ENCODE measurements around the gene TMEFF2. TPM values are rescaled to one million over a fixed set of nuclear protein-coding genes. Genes with fewer than 3 reads are reported as not detected.
"Not testable (repeated sequence)": the region's sequence is repeated elsewhere in the genome, so short reads cannot be mapped to it uniquely, and the experiment has no call there.

TMEFF2 gene
- total and polyA plus RNA-seq, 7 experiments from 2014 or later, result not detected

- no peaks in the 10 kb centered on the region for H3K36me3 Mint-ChIP-seq
Measured at GRCh38 chr2:191923652-191923997, 271.1 kb downstream of the TMEFF2 start.

GRCh38 chr2:191922736-191923651, 271.7 kb downstream of the TMEFF2 start:
- Histone ChIP-seq H3K27ac (ENCODE audit: low read depth, low read length) (no peak overlapping the region), H3K4me1 (ENCODE audit: control insufficient read depth in 2 of 2, insufficient read depth in 2 of 2, low read length in 2 of 2) (no peaks in the 10 kb centered on the region), H3K4me3 (ENCODE audit: low read length) (no peak overlapping the region), H3K27me3 (ENCODE audit: control insufficient read depth in 2 of 2, insufficient read depth in 2 of 2, low read length in 2 of 2) (no peaks in the 10 kb centered on the region), H3K9me3 (ENCODE audit: control insufficient read depth in 2 of 3, low read length in 3 of 3) (no peaks in the 10 kb centered on the region), H3K36me3 (ENCODE audit: control insufficient read depth in 2 of 3, insufficient read depth in 3 of 3, low read length in 3 of 3) (no peaks in the 10 kb centered on the region)
- Mint-ChIP-seq H3K4me1 (no peaks in the 10 kb centered on the region), H3K9me3 (peaks cover 0 to 4% (median 0%) of the 10 kb centered on the region in 11 donors), H3K36me3 (no peaks in the 10 kb centered on the region), H3K27me3 (peaks cover 0 to 13% (median 7%) of the 10 kb centered on the region in 5 donors), H3K4me3 (no peak overlapping the region), H3K27ac (no peak overlapping the region)
- intact Hi-C loops (cut with micrococcal nuclease), result no loop called here
- ChIA-PET CTCF (no interaction called here), POLR2A (no interaction called here)
- ATAC-seq, result no peak
- DNase-seq, result no peak

More at GRCh38 chr2:191923652-191923997, 271.1 kb downstream of the TMEFF2 start:
- Histone ChIP-seq H3K36me3 (ENCODE audit: control insufficient read depth in 2 of 3, insufficient read depth in 3 of 3, low read length in 3 of 3) (no peaks in the 10 kb centered on the region), H3K27ac (ENCODE audit: low read depth, low read length) (no peak overlapping the region), H3K27me3 (ENCODE audit: control insufficient read depth in 2 of 2, insufficient read depth in 2 of 2, low read length in 2 of 2) (no peaks in the 10 kb centered on the region), H3K4me1 (ENCODE audit: control insufficient read depth in 2 of 2, insufficient read depth in 2 of 2, low read length in 2 of 2) (no peaks in the 10 kb centered on the region), H3K4me3 (ENCODE audit: low read length) (no peak overlapping the region), H3K9me3 (ENCODE audit: control insufficient read depth in 2 of 3, low read length in 3 of 3) (no peaks in the 10 kb centered on the region)
- intact Hi-C loops (cut with micrococcal nuclease), result no loop called here
- H3K27ac Mint-ChIP-seq, result no peak overlapping the region
- no peaks in the 10 kb centered on the region for H3K4me1 Mint-ChIP-seq
- H3K27me3 Mint-ChIP-seq, result peaks cover 0 to 10% (median 7%) of the 10 kb centered on the region in 5 donors
- H3K9me3 Mint-ChIP-seq, result peaks cover 0 to 4% (median 0%) of the 10 kb centered on the region in 11 donors
- no peak overlapping the region for H3K4me3 Mint-ChIP-seq
- DNase-seq (no peak), ATAC-seq (no peak)
- ChIA-PET POLR2A (no interaction called here), CTCF (no interaction called here)

GRCh38 chr2:191921650-191922049, 273.1 kb downstream of the TMEFF2 start:
- H3K4me3 Mint-ChIP-seq; H3K27me3 ChIP-seq (ENCODE audit: control insufficient read depth in 2 of 2, insufficient read depth in 2 of 2, low read length in 2 of 2); intact Hi-C loops (cut with micrococcal nuclease); H3K4me3 ChIP-seq (ENCODE audit: low read length); H3K27ac Mint-ChIP-seq; H3K4me1 ChIP-seq (ENCODE audit: control insufficient read depth in 2 of 2, insufficient read depth in 2 of 2, low read length in 2 of 2); H3K9me3 Mint-ChIP-seq; DNase-seq; H3K36me3 Mint-ChIP-seq; ATAC-seq; H3K4me1 Mint-ChIP-seq; H3K27ac ChIP-seq (ENCODE audit: low read depth, low read length); H3K36me3 ChIP-seq (ENCODE audit: control insufficient read depth in 2 of 3, insufficient read depth in 3 of 3, low read length in 3 of 3); CTCF ChIA-PET; POLR2A ChIA-PET; H3K9me3 ChIP-seq (ENCODE audit: control insufficient read depth in 2 of 3, low read length in 3 of 3): not testable (repeated sequence)
- peaks cover 0 to 20% (median 14%) of the 10 kb centered on the region in 5 donors for H3K27me3 Mint-ChIP-seq

GRCh38 chr2:191920502-191920901, 274.2 kb downstream of the TMEFF2 start:
- DNase-seq (no peak), ATAC-seq (no peak)
- no peaks in the 10 kb centered on the region for H3K4me1 Mint-ChIP-seq
- no peaks in the 10 kb centered on the region for H3K27me3 ChIP-seq (ENCODE audit: control insufficient read depth in 2 of 2, insufficient read depth in 2 of 2, low read length in 2 of 2)
- intact Hi-C loops (cut with micrococcal nuclease), result no loop called here
- no peaks in the 10 kb centered on the region for H3K36me3 ChIP-seq (ENCODE audit: control insufficient read depth in 2 of 3, insufficient read depth in 3 of 3, low read length in 3 of 3)
- no peaks in the 10 kb centered on the region for H3K36me3 Mint-ChIP-seq
- no peak overlapping the region for H3K4me3 Mint-ChIP-seq
- CTCF ChIA-PET, result no interaction called here
- H3K27ac ChIP-seq (ENCODE audit: low read depth, low read length), result no peak overlapping the region
- H3K4me3 ChIP-seq (ENCODE audit: low read length), result no peak overlapping the region
- peaks cover 0 to 4% (median 0%) of the 10 kb centered on the region in 11 donors for H3K9me3 Mint-ChIP-seq
- no peaks in the 10 kb centered on the region for H3K9me3 ChIP-seq (ENCODE audit: control insufficient read depth in 2 of 3, low read length in 3 of 3)
- POLR2A ChIA-PET, result no interaction called here
- peaks cover 3 to 26% (median 20%) of the 10 kb centered on the region in 5 donors for H3K27me3 Mint-ChIP-seq
- no peaks in the 10 kb centered on the region for H3K4me1 ChIP-seq (ENCODE audit: control insufficient read depth in 2 of 2, insufficient read depth in 2 of 2, low read length in 2 of 2)
- no peak overlapping the region for H3K27ac Mint-ChIP-seq

- H3K4me1 Mint-ChIP-seq, result no peaks in the 10 kb centered on the region
- intact Hi-C loops (cut with micrococcal nuclease), result no loop called here
- H3K4me3 Mint-ChIP-seq, result no peak overlapping the region
- H3K27ac Mint-ChIP-seq, result no peak overlapping the region
- peaks cover 2 to 31% (median 20%) of the 10 kb centered on the region in 5 donors for H3K27me3 Mint-ChIP-seq
- H3K36me3 ChIP-seq (ENCODE audit: control insufficient read depth in 2 of 3, insufficient read depth in 3 of 3, low read length in 3 of 3), result no peaks in the 10 kb centered on the region
- ChIA-PET POLR2A (interaction anchor here (0.6 kb wide), 1 partner anchor 28 kb away, joined by 3 read pairs; no protein-coding TSS in a partner anchor), CTCF (no interaction called here)
- H3K9me3 Mint-ChIP-seq, result peaks cover 0 to 4% (median 0%) of the 10 kb centered on the region in 11 donors
- H3K27me3 ChIP-seq (ENCODE audit: control insufficient read depth in 2 of 2, insufficient read depth in 2 of 2, low read length in 2 of 2), result no peaks in the 10 kb centered on the region
- no peak overlapping the region for H3K4me3 ChIP-seq (ENCODE audit: low read length)
- H3K36me3 Mint-ChIP-seq, result no peaks in the 10 kb centered on the region
- no peaks in the 10 kb centered on the region for H3K9me3 ChIP-seq (ENCODE audit: control insufficient read depth in 2 of 3, low read length in 3 of 3)
- ATAC-seq, result no peak
- H3K4me1 ChIP-seq (ENCODE audit: control insufficient read depth in 2 of 2, insufficient read depth in 2 of 2, low read length in 2 of 2), result no peaks in the 10 kb centered on the region
- no peak for DNase-seq
- no peak overlapping the region for H3K27ac ChIP-seq (ENCODE audit: low read depth, low read length)
Measured at GRCh38 chr2:191917967-191918651, 276.6 kb downstream of the TMEFF2 start.

- POLR2A ChIA-PET, result interaction anchor here (0.6 kb wide), 1 partner anchor 28 kb away, joined by 3 read pairs; no protein-coding TSS in a partner anchor
Measured at GRCh38 chr2:191917430-191917881, 277.3 kb downstream of the TMEFF2 start.

More at GRCh38 chr2:191917430-191917881, 277.3 kb downstream of the TMEFF2 start:
- Mint-ChIP-seq H3K27me3 (peaks cover 2 to 31% (median 20%) of the 10 kb centered on the region in 5 donors), H3K36me3 (no peaks in the 10 kb centered on the region), H3K4me3 (no peak overlapping the region), H3K4me1 (no peaks in the 10 kb centered on the region), H3K27ac (no peak overlapping the region), H3K9me3 (peaks cover 0 to 3% (median 0%) of the 10 kb centered on the region in 11 donors)
- no peak for DNase-seq
- CTCF ChIA-PET, result no interaction called here
- Histone ChIP-seq H3K9me3 (ENCODE audit: control insufficient read depth in 2 of 3, low read length in 3 of 3) (no peaks in the 10 kb centered on the region), H3K36me3 (ENCODE audit: control insufficient read depth in 2 of 3, insufficient read depth in 3 of 3, low read length in 3 of 3) (no peaks in the 10 kb centered on the region), H3K27me3 (ENCODE audit: control insufficient read depth in 2 of 2, insufficient read depth in 2 of 2, low read length in 2 of 2) (no peaks in the 10 kb centered on the region), H3K4me3 (ENCODE audit: low read length) (no peak overlapping the region), H3K4me1 (ENCODE audit: control insufficient read depth in 2 of 2, insufficient read depth in 2 of 2, low read length in 2 of 2) (no peaks in the 10 kb centered on the region), H3K27ac (ENCODE audit: low read depth, low read length) (no peak overlapping the region)
- intact Hi-C loops (cut with micrococcal nuclease), result no loop called here
- ATAC-seq, result no peak

Measured in naive thymus-derived CD4-positive, alpha-beta T cell (primary cell).